HepG2 (cell line): ENCODE results near the gene C2orf80. TPM values are rescaled to one million over a fixed set of nuclear protein-coding genes. Genes with fewer than 3 reads are reported as not detected.
A peak's percentile ranks its signal among the peaks of the same experiment; 100 is the strongest.

Experiments used
- ATAC-seq: fragments of 200-7000 bp; cut with Tn5 transposase; 3 replicates; pipeline ENCODE4 v1.9.1; 2020; ENCODE audit warnings: mild to moderate bottlenecking, moderate library complexity
- BruUV-seq: library from RNA; stranded (reverse); fragments of 400-500 nt; replicated peaks from 2 replicates; lab custom pipeline; 2021; lab: Mats Ljungman, UMichigan
- CTCF ChIA-PET: fragments of 300-600 bp; formaldehyde crosslinking; extraction: SDS; loops from one replicate; lab custom pipeline; 2021; ENCODE audit warnings: low total read pairs, inconsistent platforms, low intra/inter-chr PET ratio; lab: Yijun Ruan, JAX
- POLR2A ChIA-PET: fragments of 350-600 bp; sonication (Branson Sonifier 250); formaldehyde crosslinking; loops from one replicate; lab custom pipeline; 2020; ENCODE audit warnings: antibody characterized with exemption, inconsistent platforms; lab: Yijun Ruan, JAX
- DNase-seq: peaks from one replicate; pipeline ENCODE4 v3.0.0-alpha.2; 2015; ENCODE audit warnings: low spot score
- FAIRE-seq: peaks from 3 replicates; lab custom pipeline; 2011; peaks lifted over from hg19 to GRCh38; lab: Jason Lieb, UNC
- H2AFZ ChIP-seq: one replicate; pipeline ENCODE4 v1.6.1; 2011; ENCODE audit warnings: low read length, inconsistent platforms
- H3K27ac ChIP-seq: fragments of 300-600 bp; 3 replicates; pipeline ENCODE4 v1.8.0; 2011; ENCODE audit warnings: mixed run types, mild to moderate bottlenecking, mixed read lengths, low read length, inconsistent platforms; ENCODE audit not compliant: insufficient read depth; ENCODE audit errors: extremely low read length
- H3K27me3 ChIP-seq, 2 experiments: fragments of 200-600 bp in 1 of 2; 2 replicates in 1 of 2; 3 replicates in 1 of 2; pipeline versions ENCODE4 v1.6.0 to v1.8.0; 2011; ENCODE audit warnings: low read length in 2 of 2, mild to moderate bottlenecking in 2 of 2, moderate library complexity in 2 of 2, inconsistent platforms in 1 of 2; ENCODE audit not compliant: insufficient read depth in 2 of 2, control insufficient read depth in 1 of 2
- H3K36me3 ChIP-seq, 2 experiments: fragments of 200-600 bp in 1 of 2; replicated peaks in 1 of 2; 2 replicates in 1 of 2; 3 replicates in 1 of 2; pipeline versions ENCODE4 v1.5.1 to v1.8.0; 2011; ENCODE audit warnings: low read length in 2 of 2, inconsistent platforms in 1 of 2; ENCODE audit not compliant: insufficient read depth in 2 of 2, control insufficient read depth in 1 of 2
- H3K4me1 ChIP-seq: 2 replicates; pipeline ENCODE4 v1.5.1; 2012; ENCODE audit warnings: low read length, inconsistent platforms; ENCODE audit not compliant: insufficient read depth
- H3K4me2 ChIP-seq: 2 replicates; pipeline ENCODE4 v1.6.0; 2011; ENCODE audit warnings: low read depth, low read length, inconsistent platforms
- H3K4me3 ChIP-seq, 3 experiments: fragments of 200-600 bp in 1 of 3; sonication (generic), shearing (Covaris generic) in 1 of 3; replicated peaks in 1 of 3; 2 replicates each; pipeline ENCODE4 v1.5.1; 2011 to 2016; ENCODE audit warnings: low read length in 3 of 3, inconsistent platforms in 2 of 3, low read depth in 2 of 3, mild to moderate bottlenecking in 2 of 3, control low read depth in 1 of 3, mixed read lengths in 1 of 3; ENCODE audit not compliant: insufficient read depth in 1 of 3
- H3K79me2 ChIP-seq: one replicate; pipeline ENCODE4 v1.6.1; 2011; ENCODE audit warnings: low read length, inconsistent platforms; ENCODE audit not compliant: insufficient read depth
- H3K9ac ChIP-seq: 2 replicates; pipeline ENCODE4 v1.6.0; 2011; ENCODE audit warnings: mild to moderate bottlenecking, low read depth, low read length, inconsistent platforms; ENCODE audit not compliant: insufficient read depth
- H3K9me3 ChIP-seq: 2 replicates; pipeline ENCODE4 v1.5.1; 2012; ENCODE audit warnings: mild to moderate bottlenecking, low read length
- H4K20me1 ChIP-seq: 2 replicates; pipeline ENCODE4 v1.6.0; 2011; ENCODE audit warnings: inconsistent platforms, mild to moderate bottlenecking, low read length, moderate library complexity; ENCODE audit not compliant: insufficient read depth
- ARID5B ChIP-seq: IDR thresholded peaks from 2 replicates; pipeline ENCODE4 v1.4.0; 2020; ENCODE audit warnings: mild to moderate bottlenecking, missing genetic modification reagents
- GLI4 ChIP-seq: sonication (generic); formaldehyde crosslinking; IDR thresholded peaks from 2 replicates; pipeline ENCODE4 v1.5.1; 2020; ENCODE audit warnings: missing genetic modification reagents, mild to moderate bottlenecking, moderate library complexity, borderline replicate concordance
- GTF3A ChIP-seq: sonication (generic); formaldehyde crosslinking; conservative IDR thresholded peaks from 2 replicates; pipeline ENCODE4 v1.4.0; 2020; ENCODE audit warnings: mild to moderate bottlenecking, missing genetic modification reagents
- HHEX ChIP-seq: IDR thresholded peaks from 2 replicates; pipeline ENCODE4 v1.6.1; 2016; ENCODE audit warnings: control low read depth
- IRF1 ChIP-seq: sonication (generic); formaldehyde crosslinking; IDR thresholded peaks from 2 replicates; pipeline ENCODE4 v1.4.0; 2020; ENCODE audit warnings: low read depth, mild to moderate bottlenecking, missing genetic modification reagents
- KLF9 ChIP-seq: IDR thresholded peaks from 2 replicates; pipeline ENCODE4 v1.6.1; 2016; ENCODE audit warnings: low read depth
- RARG ChIP-seq: sonication (generic); formaldehyde crosslinking; IDR thresholded peaks from 2 replicates; pipeline ENCODE4 v1.4.0; 2020; ENCODE audit warnings: low read depth, mild to moderate bottlenecking, missing genetic modification reagents
- SATB2 ChIP-seq: sonication (generic); formaldehyde crosslinking; IDR thresholded peaks from 2 replicates; pipeline ENCODE4 v1.5.0; 2020; ENCODE audit warnings: missing genetic modification reagents
- TBP ChIP-seq: sonication (generic); formaldehyde crosslinking; IDR thresholded peaks from 2 replicates; pipeline ENCODE4 v1.5.0; 2020; ENCODE audit warnings: missing genetic modification reagents
- TERF1 ChIP-seq: sonication (generic); formaldehyde crosslinking; IDR thresholded peaks from 2 replicates; pipeline ENCODE4 v1.8.0; 2022; ENCODE audit warnings: mild to moderate bottlenecking, missing genetic modification reagents, moderate library complexity
- ZNF460 ChIP-seq: sonication (generic); formaldehyde crosslinking; IDR thresholded peaks from 2 replicates; pipeline ENCODE4 v1.5.1; 2020; ENCODE audit warnings: missing genetic modification reagents, mild to moderate bottlenecking, borderline replicate concordance
- ZNF556 ChIP-seq: sonication (generic); formaldehyde crosslinking; IDR thresholded peaks from 2 replicates; pipeline ENCODE4 v1.4.0; 2020; ENCODE audit warnings: mild to moderate bottlenecking, missing genetic modification reagents, borderline replicate concordance
- ZNF605 ChIP-seq: sonication (generic); formaldehyde crosslinking; IDR thresholded peaks from 2 replicates; pipeline ENCODE4 v1.8.0; 2022; ENCODE audit warnings: mild to moderate bottlenecking, missing genetic modification reagents
- WGBS: methylation state at CpG from one replicate; pipeline ENCODE4 v1.1.6; 2017; ENCODE audit warnings: low lambda C conversion rate; 5-methylcytosine and 5-hydroxymethylcytosine counted together
- in situ Hi-C: cut with HindIII; loops from 2 replicates; pipeline ENCODE4 v1.10.0; 2017; ENCODE audit warnings: low pct_unique_long_range_greater_than_20kb; ENCODE audit not compliant: extremely low pct_ligation_motif_present
- intact Hi-C: fragments of 100-400 bp; cut with micrococcal nuclease; formaldehyde crosslinking; loops from one replicate; pipeline ENCODE4 v1.10.0; 2022; ENCODE audit not compliant: unreplicated experiment
- polyA plus RNA-seq, 8 experiments: library from polyadenylated mRNA; depleted of rRNA in 3 of 8; stranded (reverse) in 7 of 8; unstranded in 1 of 8; fragments of >200 nt; fragmentation: Illumina TruSeq in 4 of 8; extraction: Trizol in 4 of 8; gene quantifications; 2 replicates each; pipeline versions ENCODE4 v1.2.1 to v1.2.3, GENCODE V29; 2011 to 2016; ENCODE audit warnings: low read depth in 4 of 8, missing spikeins in 1 of 8, mixed read lengths in 1 of 8; ENCODE audit not compliant: insufficient read depth in 1 of 8
- total RNA-seq, 5 experiments: library from RNA; depleted of rRNA; stranded (reverse); fragments of >200 nt; fragmentation: Illumina TruSeq; extraction: Trizol; gene quantifications; 2 replicates each; pipeline ENCODE4 v1.2.3, GENCODE V29; 2016; ENCODE audit warnings: low read depth in 1 of 5

The C2orf80 gene
- total and polyA plus RNA-seq, 2 of the 13 experiments (the other 11 are each of a cell fraction or from before 2014, with no cell fraction given) = not detected

GRCh38 chr2:208182835-208183234, 7.0 kb downstream of the C2orf80 start:
- no TSS peak for BruUV-seq
- TF ChIP-seq IRF1 (no peak), GTF3A (CRISPR knock-in tag) (no peak), ZNF605 (CRISPR knock-in tag) (no peak), KLF9 (CRISPR knock-in tag) (no peak), GLI4 (no peak), HHEX (CRISPR knock-in tag) (no peak)
- in situ Hi-C loops = no loop called here
- no peak overlapping the region for H3K4me3 ChIP-seq
- no peak overlapping the region for H2AFZ ChIP-seq
- H3K36me3 ChIP-seq = no peaks in the 10 kb centered on the region
- H3K9ac ChIP-seq = no peak overlapping the region
- no peak overlapping the region for H3K27ac ChIP-seq
- no peaks in the 10 kb centered on the region for H4K20me1 ChIP-seq
- H3K79me2 ChIP-seq = no peaks in the 10 kb centered on the region
- FAIRE-seq (no peak), DNase-seq (no peak), ATAC-seq (peak; percentile 43; the same call in 1 of the 3 replicates)
- intact Hi-C loops = no loop called here
- CTCF ChIA-PET = no interaction called here
- peaks cover 0 to 17% of the 10 kb centered on the region in 2 experiments; a peak in 3 of 5 replicates for H3K27me3 ChIP-seq
- no peaks in the 10 kb centered on the region for H3K9me3 ChIP-seq
- no peak overlapping the region for H3K4me2 ChIP-seq
- H3K4me1 ChIP-seq = peaks cover 34% of the 10 kb centered on the region
- WGBS = 70% methylated on average over 3 of the region's 3 CpGs
- POLR2A ChIA-PET = no interaction called here

- ATAC-seq (peak; percentile 46), DNase-seq (peak; percentile 78), FAIRE-seq (peak; percentile 44)
- H3K9ac ChIP-seq = no peak overlapping the region
- H3K9me3 ChIP-seq = no peaks in the 10 kb centered on the region
- ChIA-PET CTCF (no interaction called here), POLR2A (no interaction called here)
- H4K20me1 ChIP-seq = no peaks in the 10 kb centered on the region
- H2AFZ ChIP-seq = no peak overlapping the region
- 6% methylated on average over 4 of the region's 4 CpGs for WGBS
- H3K4me3 ChIP-seq = peak overlapping the region in 1 of 3 experiments; percentile 35; a peak in 1 of 6 replicates
- H3K27ac ChIP-seq = no peak overlapping the region
- peak overlapping the region; percentile 45 for H3K4me2 ChIP-seq
- H3K4me1 ChIP-seq = peaks cover 51% of the 10 kb centered on the region
- H3K79me2 ChIP-seq = no peaks in the 10 kb centered on the region
- no peaks in the 10 kb centered on the region for H3K36me3 ChIP-seq
- no TSS peak for BruUV-seq
- in situ Hi-C loops = loop anchor here (5.0 kb wide), 1 partner anchor 73 kb away; no protein-coding TSS in a partner anchor
- intact Hi-C loops = no loop called here
- H3K27me3 ChIP-seq = no peaks in the 10 kb centered on the region; a peak in 2 of 5 replicates
- TF ChIP-seq RARG (CRISPR knock-in tag) (no peak), TBP (CRISPR knock-in tag) (no peak), ZNF460 (CRISPR knock-in tag) (no peak), ARID5B (CRISPR knock-in tag) (peak; percentile 86), TERF1 (CRISPR knock-in tag) (no peak), SATB2 (CRISPR knock-in tag) (no peak), ZNF556 (CRISPR knock-in tag) (no peak)
Observed at GRCh38 chr2:208179028-208179609, 10.7 kb downstream of the C2orf80 start.
